Osteocyte (in vitro differentiated cells): ENCODE results near the gene CHL1. TPM values are rescaled to one million over a fixed set of nuclear protein-coding genes. Genes with fewer than 3 reads are reported as not detected.

Experiments used
- DNase-seq: peaks from one replicate; pipeline ENCODE4 v3.0.0; 2021; ENCODE audit warnings: mixed read lengths; ENCODE audit not compliant: unreplicated experiment; ENCODE audit errors: extremely low spot score
- H3K27ac Mint-ChIP-seq: one replicate; pipeline ENCODE4 v1.8.0; 2021; ENCODE audit warnings: mild to moderate bottlenecking, mixed read lengths; ENCODE audit not compliant: unreplicated experiment
- H3K27me3 Mint-ChIP-seq: one replicate; pipeline ENCODE4 v1.8.0; 2021; ENCODE audit warnings: mixed read lengths; ENCODE audit not compliant: unreplicated experiment
- H3K36me3 Mint-ChIP-seq: one replicate; pipeline ENCODE4 v1.8.0; 2021; ENCODE audit warnings: mixed read lengths; ENCODE audit not compliant: unreplicated experiment
- H3K4me1 Mint-ChIP-seq: one replicate; pipeline ENCODE4 v1.8.0; 2021; ENCODE audit warnings: mixed read lengths; ENCODE audit not compliant: unreplicated experiment
- H3K4me3 Mint-ChIP-seq: one replicate; pipeline ENCODE4 v1.8.0; 2021; ENCODE audit warnings: mild to moderate bottlenecking, moderate library complexity, mixed read lengths; ENCODE audit not compliant: unreplicated experiment
- H3K9me3 Mint-ChIP-seq: one replicate; pipeline ENCODE4 v1.8.0; 2021; ENCODE audit warnings: mixed read lengths; ENCODE audit not compliant: unreplicated experiment
- total RNA-seq: library from RNA; stranded (reverse); gene quantifications from 2 replicates; pipeline ENCODE4 v1.2.1, GENCODE V29; 2021
- TF ChIP-seq, protein P1 (sequence below): fragments of 200-600 bp; sonication (generic); IDR thresholded peaks from 2 replicates; pipeline ENCODE4 v1.5.0; 2021; ENCODE audit warnings: antibody characterized with exemption, mild to moderate bottlenecking, moderate library complexity

The CHL1 gene
- total RNA-seq, 1 donor from 2014 or later = not detected

DNA sequence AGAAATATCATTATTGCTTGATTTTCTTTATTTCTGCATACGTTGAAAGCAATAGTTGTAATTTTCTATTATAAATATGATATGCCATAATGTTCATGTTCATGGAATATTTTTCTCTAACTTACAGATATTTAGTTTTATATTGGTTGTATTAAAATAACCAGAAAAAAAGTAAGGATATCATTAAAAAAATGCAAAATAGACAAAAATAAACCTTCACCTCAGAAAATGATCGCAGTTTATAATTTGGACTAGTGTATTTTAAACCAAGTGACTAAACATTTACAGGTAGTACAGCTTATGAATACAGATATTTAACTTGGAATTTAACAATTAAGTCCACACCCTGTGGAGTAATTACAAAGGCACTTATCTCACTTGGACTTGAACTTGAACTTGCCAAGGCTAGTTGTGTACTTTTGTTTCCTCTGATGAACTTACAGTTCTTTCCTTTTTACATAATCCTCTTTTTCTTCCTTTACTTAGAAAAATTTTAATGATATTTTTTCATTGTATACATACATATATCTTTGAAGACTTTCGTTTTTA lies 156.7 kb downstream of the CHL1 start:
- H3K9me3 Mint-ChIP-seq = no peaks in the 10 kb centered on the region
- TF ChIP-seq, protein P1, sequence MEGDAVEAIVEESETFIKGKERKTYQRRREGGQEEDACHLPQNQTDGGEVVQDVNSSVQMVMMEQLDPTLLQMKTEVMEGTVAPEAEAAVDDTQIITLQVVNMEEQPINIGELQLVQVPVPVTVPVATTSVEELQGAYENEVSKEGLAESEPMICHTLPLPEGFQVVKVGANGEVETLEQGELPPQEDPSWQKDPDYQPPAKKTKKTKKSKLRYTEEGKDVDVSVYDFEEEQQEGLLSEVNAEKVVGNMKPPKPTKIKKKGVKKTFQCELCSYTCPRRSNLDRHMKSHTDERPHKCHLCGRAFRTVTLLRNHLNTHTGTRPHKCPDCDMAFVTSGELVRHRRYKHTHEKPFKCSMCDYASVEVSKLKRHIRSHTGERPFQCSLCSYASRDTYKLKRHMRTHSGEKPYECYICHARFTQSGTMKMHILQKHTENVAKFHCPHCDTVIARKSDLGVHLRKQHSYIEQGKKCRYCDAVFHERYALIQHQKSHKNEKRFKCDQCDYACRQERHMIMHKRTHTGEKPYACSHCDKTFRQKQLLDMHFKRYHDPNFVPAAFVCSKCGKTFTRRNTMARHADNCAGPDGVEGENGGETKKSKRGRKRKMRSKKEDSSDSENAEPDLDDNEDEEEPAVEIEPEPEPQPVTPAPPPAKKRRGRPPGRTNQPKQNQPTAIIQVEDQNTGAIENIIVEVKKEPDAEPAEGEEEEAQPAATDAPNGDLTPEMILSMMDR = no peak
- H3K4me3 Mint-ChIP-seq = no peak overlapping the region
- H3K27me3 Mint-ChIP-seq = no peaks in the 10 kb centered on the region
- no peak for DNase-seq
- H3K36me3 Mint-ChIP-seq = no peaks in the 10 kb centered on the region
- no peak overlapping the region for H3K27ac Mint-ChIP-seq
- H3K4me1 Mint-ChIP-seq = no peaks in the 10 kb centered on the region

DNA sequence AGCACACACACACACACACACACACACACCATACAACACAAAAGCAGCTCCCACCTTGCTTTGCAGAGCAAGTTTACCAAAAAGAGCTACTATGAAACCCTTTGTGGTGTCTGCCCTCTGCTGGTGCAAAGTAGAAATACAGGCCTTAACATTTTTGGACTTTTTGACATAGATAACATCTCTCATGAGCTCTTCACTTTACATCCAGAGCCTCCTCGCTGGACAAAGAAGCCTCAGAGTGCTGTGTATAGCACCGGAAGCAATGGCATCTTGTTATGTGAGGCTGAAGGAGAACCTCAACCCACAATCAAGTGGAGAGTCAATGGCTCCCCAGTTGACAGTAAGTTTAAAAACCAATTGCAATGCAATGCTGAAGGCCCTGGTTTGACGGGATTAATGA lies 157.9 kb downstream of the CHL1 start:
- no peak for DNase-seq

DNA sequence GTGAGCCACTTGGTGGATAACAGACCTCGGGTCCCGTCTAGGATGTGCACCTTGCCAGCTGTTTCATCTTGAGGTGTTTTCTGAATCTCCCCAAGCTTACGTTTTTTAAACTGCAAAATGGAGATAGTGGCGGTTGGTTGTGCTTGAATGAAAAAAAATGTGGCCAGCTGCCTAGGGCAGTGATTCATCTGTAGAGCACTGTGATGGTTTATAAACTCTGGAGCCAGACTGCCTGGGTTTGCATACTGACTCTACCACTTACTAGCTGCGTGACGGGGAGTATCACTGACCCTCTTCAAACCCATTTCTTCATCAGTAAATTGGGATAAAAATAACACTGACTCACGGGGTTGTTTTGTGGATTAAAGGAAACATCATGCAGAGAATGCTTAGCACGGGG lies 159.1 kb downstream of the CHL1 start:
- DNase-seq = no peak
- no peaks in the 10 kb centered on the region for H3K27me3 Mint-ChIP-seq

More for the DNA sequence above, 157.9 kb downstream of the CHL1 start:
- Mint-ChIP-seq H3K27me3 (no peaks in the 10 kb centered on the region), H3K4me1 (no peaks in the 10 kb centered on the region), H3K27ac (no peak overlapping the region), H3K36me3 (no peaks in the 10 kb centered on the region), H3K9me3 (no peaks in the 10 kb centered on the region), H3K4me3 (no peak overlapping the region)
- TF ChIP-seq, protein P1 = peak; percentile 74

DNA sequence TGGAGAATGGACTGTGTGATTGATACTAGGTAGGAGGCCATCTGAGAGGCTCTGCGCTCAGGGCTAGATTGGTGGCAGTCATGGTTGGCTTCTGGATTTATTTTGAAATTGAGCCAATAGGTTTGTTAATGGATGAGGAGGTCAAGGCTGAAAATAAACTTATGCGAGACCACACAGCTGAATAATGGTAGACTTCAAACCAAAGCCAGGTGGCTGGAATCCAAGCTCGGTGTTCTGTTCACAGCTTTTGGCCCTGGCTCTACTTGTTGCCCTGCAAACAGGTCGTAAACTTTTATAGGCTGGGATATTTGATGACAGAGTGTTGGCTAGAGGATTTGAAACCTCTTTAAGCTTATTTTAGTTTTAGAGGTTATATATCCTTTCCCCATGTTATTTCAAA lies 160.4 kb downstream of the CHL1 start:
- no peak overlapping the region for H3K4me3 Mint-ChIP-seq
- TF ChIP-seq, protein P1 = no peak
- H3K4me1 Mint-ChIP-seq = no peaks in the 10 kb centered on the region
- H3K36me3 Mint-ChIP-seq = no peaks in the 10 kb centered on the region
- H3K27me3 Mint-ChIP-seq = no peaks in the 10 kb centered on the region
- H3K9me3 Mint-ChIP-seq = peaks cover 5% of the 10 kb centered on the region
- no peak for DNase-seq
- no peak overlapping the region for H3K27ac Mint-ChIP-seq

More for the DNA sequence above, 159.1 kb downstream of the CHL1 start:
- Mint-ChIP-seq H3K9me3 (no peaks in the 10 kb centered on the region), H3K36me3 (no peaks in the 10 kb centered on the region), H3K4me1 (no peaks in the 10 kb centered on the region), H3K27ac (no peak overlapping the region), H3K4me3 (no peak overlapping the region)
- TF ChIP-seq, protein P1 = no peak

DNA sequence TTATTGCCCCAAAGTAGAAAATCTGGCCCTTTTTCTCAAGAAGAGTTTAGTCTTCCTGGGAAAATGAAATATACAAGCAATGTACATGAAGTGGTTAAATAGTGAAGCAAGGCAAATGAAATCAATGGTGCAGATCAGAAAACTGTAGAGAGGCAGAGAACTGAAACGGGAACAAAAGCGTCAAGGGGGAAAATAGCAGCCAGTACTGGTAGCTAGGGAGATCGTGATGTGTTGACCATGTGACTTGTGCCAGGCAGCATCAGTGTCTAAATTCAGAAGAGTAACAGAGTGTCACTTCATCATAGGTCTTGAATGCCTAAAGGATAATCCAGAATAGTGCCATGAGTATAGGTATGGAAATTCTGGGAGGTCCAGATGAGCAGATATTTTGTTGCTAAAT lies 163.1 kb downstream of the CHL1 start:
- no peaks in the 10 kb centered on the region for H3K4me1 Mint-ChIP-seq
- TF ChIP-seq, protein P1 = no peak
- no peak for DNase-seq
- no peaks in the 10 kb centered on the region for H3K36me3 Mint-ChIP-seq
- no peak overlapping the region for H3K4me3 Mint-ChIP-seq
- no peak overlapping the region for H3K27ac Mint-ChIP-seq
- H3K27me3 Mint-ChIP-seq = no peaks in the 10 kb centered on the region
- peaks cover 8% of the 10 kb centered on the region for H3K9me3 Mint-ChIP-seq
